ENCODE data around the gene LDLRAD3. TPM values are rescaled to one million over a fixed set of nuclear protein-coding genes. Genes with fewer than 3 reads are reported as not detected.

The LDLRAD3 gene
- total and polyA plus RNA-seq, 2 experiments from 2014 or later = 6.2 to 9.5 TPM

GRCh38 chr11:36118084-36118483, 174.2 kb downstream of the LDLRAD3 start:
- no peak overlapping the region for H3K27ac ChIP-seq
- H3K36me3 ChIP-seq = no peaks in the 10 kb centered on the region
- H3K27me3 ChIP-seq = no peaks in the 10 kb centered on the region
- H3K4me3 ChIP-seq = no peak overlapping the region
- DNase-seq (ENCODE audit: low read depth in 1 of 2, low spot score in 1 of 2) = no peak
- H3K4me1 ChIP-seq (ENCODE audit: low read depth) = no peaks in the 10 kb centered on the region
- H3K9me3 ChIP-seq (ENCODE audit: low read depth) = no peaks in the 10 kb centered on the region
- TF ChIP-seq CTCF (IDR thresholded peaks at IDR 0.05; ENCODE audit: low read depth, low read length) = no peak

DNA sequence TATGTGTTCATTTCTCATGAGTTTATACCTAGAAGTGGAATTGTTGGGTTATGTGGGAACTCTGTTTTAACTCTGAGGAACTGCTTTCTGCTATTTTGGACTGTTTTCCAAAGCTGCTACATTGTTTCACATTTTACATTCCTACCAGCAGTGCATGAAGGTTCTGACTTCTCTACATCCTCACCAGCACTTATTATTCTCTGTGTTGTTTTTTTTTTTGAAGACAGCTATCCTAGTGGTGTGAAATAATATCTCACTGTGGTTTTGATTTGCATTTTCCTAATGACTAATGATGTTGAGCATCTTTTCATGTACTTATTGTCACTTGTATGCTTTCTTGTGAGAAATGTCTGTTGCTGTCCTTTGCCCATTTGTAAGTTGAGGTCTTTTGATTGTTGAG, 175.4 kb downstream of the LDLRAD3 start:
- TF ChIP-seq CTCF (IDR thresholded peaks at IDR 0.05; ENCODE audit: low read depth, low read length) = no peak
- no peaks in the 10 kb centered on the region for H3K36me3 ChIP-seq
- no peak for DNase-seq (ENCODE audit: low read depth in 1 of 2, low spot score in 1 of 2)
- H3K27ac ChIP-seq = no peak overlapping the region
- H3K4me3 ChIP-seq = no peak overlapping the region
- no peaks in the 10 kb centered on the region for H3K27me3 ChIP-seq
- no peaks in the 10 kb centered on the region for H3K4me1 ChIP-seq (ENCODE audit: low read depth)
- no peaks in the 10 kb centered on the region for H3K9me3 ChIP-seq (ENCODE audit: low read depth)

- H3K36me3 ChIP-seq = no peaks in the 10 kb centered on the region
- DNase-seq (ENCODE audit: low read depth in 1 of 2, low spot score in 1 of 2) = no peak
- H3K4me1 ChIP-seq (ENCODE audit: low read depth) = no peaks in the 10 kb centered on the region
- no peak overlapping the region for H3K27ac ChIP-seq
- TF ChIP-seq CTCF (IDR thresholded peaks at IDR 0.05; ENCODE audit: low read depth, low read length) = no peak
- no peak overlapping the region for H3K4me3 ChIP-seq
- no peaks in the 10 kb centered on the region for H3K9me3 ChIP-seq (ENCODE audit: low read depth)
- no peaks in the 10 kb centered on the region for H3K27me3 ChIP-seq
Observed at GRCh38 chr11:36121054-36121453, 177.2 kb downstream of the LDLRAD3 start.

- no peaks in the 10 kb centered on the region for H3K36me3 ChIP-seq
- no peak overlapping the region for H3K4me3 ChIP-seq
- no peaks in the 10 kb centered on the region for H3K27me3 ChIP-seq
- H3K27ac ChIP-seq = no peak overlapping the region
- TF ChIP-seq CTCF (IDR thresholded peaks at IDR 0.05; ENCODE audit: low read depth, low read length) = no peak
- no peaks in the 10 kb centered on the region for H3K4me1 ChIP-seq (ENCODE audit: low read depth)
- no peaks in the 10 kb centered on the region for H3K9me3 ChIP-seq (ENCODE audit: low read depth)
- peak in 1 of 2 donors; percentile 15 for DNase-seq (ENCODE audit: low read depth in 1 of 2, low spot score in 1 of 2)
Observed at GRCh38 chr11:36122671-36123070, 178.8 kb downstream of the LDLRAD3 start.

DNA sequence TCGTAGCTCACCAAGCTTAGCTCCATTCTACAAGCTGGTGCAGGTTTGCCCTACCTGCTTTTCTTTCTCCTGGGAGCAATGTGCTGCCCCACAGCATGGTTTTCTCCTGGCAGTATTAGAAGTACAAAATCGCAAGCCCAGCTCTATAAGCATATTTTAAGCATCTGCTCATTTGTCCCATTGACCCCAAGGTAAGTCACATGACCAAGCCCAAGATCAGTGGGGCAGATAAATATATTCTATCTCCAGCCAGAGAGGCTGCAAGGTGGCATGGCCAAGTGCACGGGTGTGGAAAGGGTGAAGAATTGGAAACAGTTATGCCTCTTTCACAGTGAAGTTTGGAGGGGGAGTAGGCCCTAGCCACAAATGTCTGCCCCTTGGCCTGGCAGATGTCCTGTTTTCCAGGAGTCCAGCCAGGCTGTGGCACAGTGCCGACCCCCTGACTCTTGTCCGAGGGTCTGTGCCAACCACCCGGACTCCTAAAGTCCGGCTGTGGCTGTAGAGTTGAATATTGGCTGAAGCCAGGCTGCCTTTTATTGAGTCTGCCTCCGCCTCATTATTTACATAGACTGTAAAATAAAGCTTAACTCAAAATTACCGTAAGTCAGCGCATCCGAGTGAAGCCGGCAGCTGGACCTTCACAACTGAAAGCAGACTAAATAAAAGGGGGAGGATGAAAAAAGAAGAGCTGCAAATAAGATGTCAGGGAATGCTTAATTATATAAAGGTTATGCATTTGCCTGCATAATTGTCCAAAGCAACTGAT, 179.7 kb downstream of the LDLRAD3 start:
- DNase-seq (ENCODE audit: low read depth in 1 of 2, low spot score in 1 of 2) = no peak

More for the DNA sequence above, 179.7 kb downstream of the LDLRAD3 start:
- Histone ChIP-seq H3K4me3 (no peak overlapping the region), H3K36me3 (no peaks in the 10 kb centered on the region), H3K27ac (no peak overlapping the region), H3K27me3 (no peaks in the 10 kb centered on the region), H3K9me3 (ENCODE audit: low read depth) (no peaks in the 10 kb centered on the region), H3K4me1 (ENCODE audit: low read depth) (no peaks in the 10 kb centered on the region)
- no peak for TF ChIP-seq CTCF (IDR thresholded peaks at IDR 0.05; ENCODE audit: low read depth, low read length)
